Esophagus muscularis mucosa (tissue), 4 donors: ENCODE measurements around the gene MGST2.

Experiments
- CTCF ChIP-seq, 3 experiments: fragments of 200-600 bp in 2 of 3; fragments of 450-650 bp in 1 of 3; sonication (generic) in 2 of 3; IDR thresholded peaks; one replicate each; pipeline ENCODE4 v1.5.1; 2017 to 2019; ENCODE audit warnings: antibody characterized with exemption in 3 of 3, mild to moderate bottlenecking in 2 of 3, moderate library complexity in 1 of 3
- EP300 ChIP-seq: sonication (generic); formaldehyde crosslinking; IDR thresholded peaks from one replicate; pipeline ENCODE4 v1.6.1; 2017; ENCODE audit warnings: antibody characterized with exemption
- POLR2A ChIP-seq: fragments of 450-650 bp; IDR thresholded peaks from one replicate; pipeline ENCODE4 v1.6.1; 2017; ENCODE audit warnings: antibody characterized with exemption, moderate library complexity, mild to moderate bottlenecking, low read depth

- TF ChIP-seq CTCF (IDR thresholded peaks at IDR 0.05) (no peak), POLR2A (no peak), EP300 (no peak)
Measured at GRCh38 chr4:139684351-139684750, 18.7 kb downstream of the MGST2 start.
